ENCODE measurements around the gene ARAP2.

The ARAP2 gene

GRCh38 chr4:36164900-36165630 lies 79.2 kb downstream of the ARAP2 start:
- in situ Hi-C loops (cut with HindIII; ENCODE audit: low pct_ligation_motif_present, low pct_unique_long_range_greater_than_20kb, low sequenced_read_pairs): no loop called here

GRCh38 chr4:36163198-36163597 lies 81.1 kb downstream of the ARAP2 start:
- DNase-seq: no peak
- in situ Hi-C loops (cut with HindIII; ENCODE audit: low pct_ligation_motif_present, low pct_unique_long_range_greater_than_20kb, low sequenced_read_pairs): no loop called here

More at GRCh38 chr4:36164900-36165630, 79.2 kb downstream of the ARAP2 start:
- no peak for DNase-seq

- in situ Hi-C loops (cut with HindIII; ENCODE audit: low pct_ligation_motif_present, low pct_unique_long_range_greater_than_20kb, low sequenced_read_pairs): no loop called here
- DNase-seq: no peak
Observed at GRCh38 chr4:36159208-36159607, 85.1 kb downstream of the ARAP2 start.

- no peak for DNase-seq
- in situ Hi-C loops (cut with HindIII; ENCODE audit: low pct_ligation_motif_present, low pct_unique_long_range_greater_than_20kb, low sequenced_read_pairs): no loop called here
Observed at GRCh38 chr4:36152735-36153134, 91.6 kb downstream of the ARAP2 start.

GRCh38 chr4:36142504-36142903 lies 101.8 kb downstream of the ARAP2 start:
- in situ Hi-C loops (cut with HindIII; ENCODE audit: low pct_ligation_motif_present, low pct_unique_long_range_greater_than_20kb, low sequenced_read_pairs): no loop called here
- DNase-seq: no peak

GRCh38 chr4:36141186-36141585 lies 103.1 kb downstream of the ARAP2 start:
- in situ Hi-C loops (cut with HindIII; ENCODE audit: low pct_ligation_motif_present, low pct_unique_long_range_greater_than_20kb, low sequenced_read_pairs): no loop called here
- no peak for DNase-seq

- in situ Hi-C loops (cut with HindIII; ENCODE audit: low pct_ligation_motif_present, low pct_unique_long_range_greater_than_20kb, low sequenced_read_pairs): no loop called here
- DNase-seq: no peak
Observed at GRCh38 chr4:36140421-36140820, 103.9 kb downstream of the ARAP2 start.

- in situ Hi-C loops (cut with HindIII; ENCODE audit: low pct_ligation_motif_present, low pct_unique_long_range_greater_than_20kb, low sequenced_read_pairs): no loop called here
- DNase-seq: no peak
Observed at GRCh38 chr4:36138220-36138619, 106.1 kb downstream of the ARAP2 start.

- in situ Hi-C loops (cut with HindIII; ENCODE audit: low pct_ligation_motif_present, low pct_unique_long_range_greater_than_20kb, low sequenced_read_pairs): no loop called here
- DNase-seq: no peak
Observed at GRCh38 chr4:36137336-36137735, 107.0 kb downstream of the ARAP2 start.

GRCh38 chr4:36133658-36134057 lies 110.7 kb downstream of the ARAP2 start:
- in situ Hi-C loops (cut with HindIII; ENCODE audit: low pct_ligation_motif_present, low pct_unique_long_range_greater_than_20kb, low sequenced_read_pairs): no loop called here
- no peak for DNase-seq

- in situ Hi-C loops (cut with HindIII; ENCODE audit: low pct_ligation_motif_present, low pct_unique_long_range_greater_than_20kb, low sequenced_read_pairs): no loop called here
- DNase-seq: no peak
Observed at GRCh38 chr4:36133086-36133485, 111.2 kb downstream of the ARAP2 start.

- in situ Hi-C loops (cut with HindIII; ENCODE audit: low pct_ligation_motif_present, low pct_unique_long_range_greater_than_20kb, low sequenced_read_pairs): no loop called here
- no peak for DNase-seq
Observed at GRCh38 chr4:36130641-36131040, 113.7 kb downstream of the ARAP2 start.

GRCh38 chr4:36128689-36129088 lies 115.6 kb downstream of the ARAP2 start:
- in situ Hi-C loops (cut with HindIII; ENCODE audit: low pct_ligation_motif_present, low pct_unique_long_range_greater_than_20kb, low sequenced_read_pairs): no loop called here
- DNase-seq: no peak

- no peak for DNase-seq
- in situ Hi-C loops (cut with HindIII; ENCODE audit: low pct_ligation_motif_present, low pct_unique_long_range_greater_than_20kb, low sequenced_read_pairs): no loop called here
Observed at GRCh38 chr4:36123906-36124305, 120.4 kb downstream of the ARAP2 start.

GRCh38 chr4:36115312-36115711 lies 129.0 kb downstream of the ARAP2 start:
- in situ Hi-C loops (cut with HindIII; ENCODE audit: low pct_ligation_motif_present, low pct_unique_long_range_greater_than_20kb, low sequenced_read_pairs): no loop called here
- no peak for DNase-seq

- no peak for DNase-seq
- in situ Hi-C loops (cut with HindIII; ENCODE audit: low pct_ligation_motif_present, low pct_unique_long_range_greater_than_20kb, low sequenced_read_pairs): no loop called here
Observed at GRCh38 chr4:36111172-36111571, 133.1 kb downstream of the ARAP2 start.

GRCh38 chr4:36099509-36099908 lies 144.8 kb downstream of the ARAP2 start:
- in situ Hi-C loops (cut with HindIII; ENCODE audit: low pct_ligation_motif_present, low pct_unique_long_range_greater_than_20kb, low sequenced_read_pairs): no loop called here
- no peak for DNase-seq

- DNase-seq: no peak
- in situ Hi-C loops (cut with HindIII; ENCODE audit: low pct_ligation_motif_present, low pct_unique_long_range_greater_than_20kb, low sequenced_read_pairs): no loop called here
Observed at GRCh38 chr4:36094995-36095394, 149.3 kb downstream of the ARAP2 start.

- no peak for DNase-seq
- in situ Hi-C loops (cut with HindIII; ENCODE audit: low pct_ligation_motif_present, low pct_unique_long_range_greater_than_20kb, low sequenced_read_pairs): no loop called here
Observed at GRCh38 chr4:36091997-36092396, 152.3 kb downstream of the ARAP2 start.

- in situ Hi-C loops (cut with HindIII; ENCODE audit: low pct_ligation_motif_present, low pct_unique_long_range_greater_than_20kb, low sequenced_read_pairs): no loop called here
- DNase-seq: peak; percentile 47
Observed at GRCh38 chr4:36088542-36088941, 155.8 kb downstream of the ARAP2 start.
